ENCODE results near the gene CCIN. TPM values are rescaled to one million over a fixed set of nuclear protein-coding genes. Genes with fewer than 3 reads are reported as not detected.

Gene CCIN
- total RNA-seq, 1 donor from 2014 or later: not detected

GRCh38 chr9:36137392-36138004 lies 31.7 kb upstream of the CCIN start:
- H3K36me3 Mint-ChIP-seq (ENCODE audit: insufficient read depth): no peaks in the 10 kb centered on the region
- no peaks in the 10 kb centered on the region for H3K9me3 Mint-ChIP-seq (ENCODE audit: low read depth)
- H3K4me3 Mint-ChIP-seq (ENCODE audit: low read depth): peak overlapping the region; percentile 89
- H3K27me3 Mint-ChIP-seq: peaks cover 59% of the 10 kb centered on the region
- peak overlapping the region; percentile 86 for H3K27ac Mint-ChIP-seq
- no peak for DNase-seq (ENCODE audit: low spot score, unreplicated experiment)
- TF ChIP-seq CTCF (IDR thresholded peaks at IDR 0.05; ENCODE audit: unreplicated experiment): no peak
- H3K4me1 Mint-ChIP-seq (ENCODE audit: low read depth): peaks cover 9% of the 10 kb centered on the region

GRCh38 chr9:36138496-36138895 lies 30.7 kb upstream of the CCIN start:
- no peak for DNase-seq (ENCODE audit: low spot score, unreplicated experiment)
- Mint-ChIP-seq H3K9me3 (ENCODE audit: low read depth) (no peaks in the 10 kb centered on the region), H3K4me3 (ENCODE audit: low read depth) (no peak overlapping the region), H3K27ac (no peak overlapping the region), H3K4me1 (ENCODE audit: low read depth) (peaks cover 9% of the 10 kb centered on the region), H3K36me3 (ENCODE audit: insufficient read depth) (no peaks in the 10 kb centered on the region), H3K27me3 (peaks cover 56% of the 10 kb centered on the region)
- TF ChIP-seq CTCF (IDR thresholded peaks at IDR 0.05; ENCODE audit: unreplicated experiment): no peak

- peaks cover 9% of the 10 kb centered on the region for H3K4me1 Mint-ChIP-seq (ENCODE audit: low read depth)
- no peak overlapping the region for H3K4me3 Mint-ChIP-seq (ENCODE audit: low read depth)
Observed at GRCh38 chr9:36138901-36139300, 30.3 kb upstream of the CCIN start.

GRCh38 chr9:36140086-36141084 lies 28.8 kb upstream of the CCIN start:
- no peak overlapping the region for H3K4me3 Mint-ChIP-seq (ENCODE audit: low read depth)
- no peak overlapping the region for H3K27ac Mint-ChIP-seq
- peaks cover 1% of the 10 kb centered on the region for H3K36me3 Mint-ChIP-seq (ENCODE audit: insufficient read depth)
- H3K4me1 Mint-ChIP-seq (ENCODE audit: low read depth): peaks cover 9% of the 10 kb centered on the region
- TF ChIP-seq CTCF (IDR thresholded peaks at IDR 0.05; ENCODE audit: unreplicated experiment): no peak
- peaks cover 40% of the 10 kb centered on the region for H3K27me3 Mint-ChIP-seq
- peaks cover 2% of the 10 kb centered on the region for H3K9me3 Mint-ChIP-seq (ENCODE audit: low read depth)
- DNase-seq (ENCODE audit: low spot score, unreplicated experiment): no peak

More at GRCh38 chr9:36138901-36139300, 30.3 kb upstream of the CCIN start:
- Mint-ChIP-seq H3K36me3 (ENCODE audit: insufficient read depth) (no peaks in the 10 kb centered on the region), H3K9me3 (ENCODE audit: low read depth) (no peaks in the 10 kb centered on the region), H3K27ac (no peak overlapping the region), H3K27me3 (peaks cover 52% of the 10 kb centered on the region)
- no peak for TF ChIP-seq CTCF (IDR thresholded peaks at IDR 0.05; ENCODE audit: unreplicated experiment)
- no peak for DNase-seq (ENCODE audit: low spot score, unreplicated experiment)

- Mint-ChIP-seq H3K4me1 (ENCODE audit: low read depth) (peaks cover 7% of the 10 kb centered on the region), H3K36me3 (ENCODE audit: insufficient read depth) (peaks cover 8% of the 10 kb centered on the region), H3K9me3 (ENCODE audit: low read depth) (peaks cover 11% of the 10 kb centered on the region), H3K27ac (no peak overlapping the region), H3K27me3 (peaks cover 33% of the 10 kb centered on the region), H3K4me3 (ENCODE audit: low read depth) (no peak overlapping the region)
- DNase-seq (ENCODE audit: low spot score, unreplicated experiment): no peak
- peak; percentile 12 for TF ChIP-seq CTCF (IDR thresholded peaks at IDR 0.05; ENCODE audit: unreplicated experiment)
Observed at GRCh38 chr9:36141288-36141687, 27.9 kb upstream of the CCIN start.

Data from progenitor cell of endocrine pancreas (in vitro differentiated cells).